ENCODE measurements around the gene CFD.
"Not testable (repeated sequence)": the region's sequence is repeated elsewhere in the genome, so short reads cannot be mapped to it uniquely, and the experiment has no call there.

Gene CFD

DNA sequence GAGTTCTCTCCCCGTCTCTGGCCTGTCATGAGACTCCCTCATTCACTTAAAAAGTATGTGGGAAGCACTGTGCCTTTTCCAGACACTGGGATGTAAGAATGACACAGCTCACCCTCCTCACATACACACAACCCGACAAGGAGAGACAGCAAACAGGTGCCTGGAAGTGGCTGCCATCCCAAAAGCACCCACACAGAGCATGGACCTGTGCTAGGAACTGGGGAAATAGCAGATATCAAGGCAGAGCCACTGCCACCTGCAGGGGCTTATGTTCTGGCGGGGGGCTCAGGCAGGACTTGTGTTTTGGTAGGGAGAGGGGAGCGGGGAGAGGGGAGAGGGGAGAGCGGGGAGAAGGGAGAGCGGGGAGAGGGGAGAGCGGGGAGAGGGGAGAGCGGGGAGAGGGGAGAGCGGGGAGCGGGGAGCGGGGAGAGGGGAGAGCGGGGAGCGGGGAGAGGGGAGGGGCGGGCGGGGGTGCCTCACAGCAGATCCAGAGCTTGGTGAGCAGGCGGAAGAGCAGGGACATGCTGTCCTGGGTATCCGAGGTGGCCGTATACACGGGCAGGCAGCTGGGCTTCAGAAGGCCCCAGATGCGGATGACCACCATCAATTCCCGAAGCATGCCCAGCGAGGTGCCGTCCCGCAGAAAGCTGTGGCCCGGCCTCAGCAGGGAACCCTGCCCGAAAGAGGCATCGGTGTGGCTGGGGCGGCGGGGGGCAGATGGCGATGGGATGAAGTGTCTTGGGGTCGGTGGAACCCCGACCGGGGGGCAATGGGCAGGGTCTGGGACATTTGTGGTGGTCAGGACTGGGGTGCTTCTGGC lies 12.2 kb downstream of the CFD start:
- Mint-ChIP-seq H3K27me3 (no peaks in the 10 kb centered on the region), H3K4me3 (no peak overlapping the region), H3K9me3 (no peaks in the 10 kb centered on the region), H3K4me1 (ENCODE audit: low read depth) (peaks cover 12% of the 10 kb centered on the region), H3K27ac (peak overlapping the region; percentile 61), H3K36me3 (ENCODE audit: low read depth) (peaks cover 22% of the 10 kb centered on the region)

DNA sequence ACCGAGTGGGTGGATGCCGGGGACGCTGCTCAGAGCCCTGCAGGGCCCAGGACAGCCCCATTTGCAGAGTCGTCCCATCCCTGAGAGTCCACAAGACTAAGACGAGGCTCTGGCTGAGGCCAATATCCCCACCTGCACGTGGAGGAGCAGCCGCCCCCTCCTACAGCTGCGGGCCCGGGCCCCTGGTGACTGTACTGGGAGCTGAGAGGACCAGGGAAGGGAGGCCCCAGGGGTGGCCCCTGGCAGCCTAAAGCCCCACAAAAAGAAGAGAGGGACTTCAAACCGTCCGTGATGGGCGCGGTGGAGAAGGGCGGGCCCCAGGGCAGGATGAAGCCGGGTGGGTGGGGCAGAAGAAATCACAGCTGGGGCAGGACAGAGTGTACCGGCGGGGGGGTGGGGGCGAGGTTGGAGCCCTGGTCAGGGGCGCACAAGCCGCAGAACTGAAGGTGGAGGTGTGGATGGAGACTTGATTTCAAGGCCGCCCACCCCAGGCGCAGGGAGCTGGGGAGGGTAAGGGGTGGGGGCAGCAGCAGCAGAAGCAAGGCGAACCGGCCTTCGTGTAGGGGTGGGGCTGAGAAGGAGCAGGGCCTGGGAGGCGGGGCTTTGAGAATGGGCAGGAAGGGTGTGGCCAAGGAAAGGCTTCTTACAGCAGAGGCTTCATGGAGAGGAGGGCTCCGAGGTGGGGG lies 12.9 kb downstream of the CFD start:
- no peaks in the 10 kb centered on the region for H3K27me3 Mint-ChIP-seq
- H3K4me3 Mint-ChIP-seq: peak overlapping the region; percentile 60
- H3K4me1 Mint-ChIP-seq (ENCODE audit: low read depth): peaks cover 12% of the 10 kb centered on the region
- H3K36me3 Mint-ChIP-seq (ENCODE audit: low read depth): peaks cover 20% of the 10 kb centered on the region
- no peak overlapping the region for H3K27ac Mint-ChIP-seq
- no peaks in the 10 kb centered on the region for H3K9me3 Mint-ChIP-seq

DNA sequence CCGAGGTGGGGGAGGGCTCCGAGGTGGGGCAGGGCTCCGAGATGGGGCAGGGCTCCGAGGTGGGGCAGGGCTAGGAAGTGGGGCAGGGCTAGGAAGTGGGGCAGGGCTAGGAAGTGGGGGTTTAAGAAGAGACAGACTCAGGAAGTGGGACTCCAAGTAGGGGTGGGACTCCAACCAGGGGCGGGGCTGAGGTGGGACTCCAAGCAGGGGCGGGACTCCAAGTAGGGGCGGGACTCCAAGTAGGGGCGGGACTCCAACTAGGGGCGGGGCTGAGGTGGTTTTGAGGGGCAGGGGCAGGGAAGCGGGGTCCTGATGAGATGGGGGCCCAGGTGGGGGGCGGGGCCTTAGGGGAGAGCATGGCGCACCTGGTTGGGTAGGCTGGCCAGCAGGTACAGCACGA lies 13.6 kb downstream of the CFD start:
- Mint-ChIP-seq H3K27ac (no peak overlapping the region), H3K27me3 (no peaks in the 10 kb centered on the region), H3K4me3 (no peak overlapping the region), H3K36me3 (ENCODE audit: low read depth) (peaks cover 18% of the 10 kb centered on the region), H3K4me1 (ENCODE audit: low read depth) (peaks cover 12% of the 10 kb centered on the region), H3K9me3 (no peaks in the 10 kb centered on the region)

DNA sequence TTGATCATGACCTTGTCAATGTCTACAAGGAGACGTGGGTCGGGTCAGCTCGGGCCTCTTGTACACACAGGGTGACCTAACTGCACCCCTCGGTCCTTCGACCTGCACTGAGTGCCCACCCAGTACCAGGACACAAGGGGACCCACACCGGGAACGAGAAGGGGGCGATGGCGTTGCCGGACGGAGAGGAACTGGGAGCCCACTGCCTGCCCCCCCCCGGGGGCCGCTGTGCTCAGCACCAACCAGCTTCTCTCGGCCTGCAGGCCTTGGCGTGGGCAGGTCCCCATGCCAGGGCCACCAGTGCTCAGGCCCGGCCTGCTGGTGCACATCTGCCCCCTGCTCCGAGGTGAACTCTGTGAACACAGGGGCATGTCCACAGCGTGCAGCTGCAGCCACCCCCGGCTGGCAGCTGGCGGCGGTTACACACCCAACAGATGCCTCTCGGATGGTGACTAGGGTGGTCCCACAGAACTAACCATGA lies 14.1 kb downstream of the CFD start:
- Mint-ChIP-seq H3K9me3 (no peaks in the 10 kb centered on the region), H3K27me3 (no peaks in the 10 kb centered on the region), H3K36me3 (ENCODE audit: low read depth) (peaks cover 18% of the 10 kb centered on the region), H3K4me1 (ENCODE audit: low read depth) (peaks cover 12% of the 10 kb centered on the region), H3K27ac (no peak overlapping the region), H3K4me3 (no peak overlapping the region)

DNA sequence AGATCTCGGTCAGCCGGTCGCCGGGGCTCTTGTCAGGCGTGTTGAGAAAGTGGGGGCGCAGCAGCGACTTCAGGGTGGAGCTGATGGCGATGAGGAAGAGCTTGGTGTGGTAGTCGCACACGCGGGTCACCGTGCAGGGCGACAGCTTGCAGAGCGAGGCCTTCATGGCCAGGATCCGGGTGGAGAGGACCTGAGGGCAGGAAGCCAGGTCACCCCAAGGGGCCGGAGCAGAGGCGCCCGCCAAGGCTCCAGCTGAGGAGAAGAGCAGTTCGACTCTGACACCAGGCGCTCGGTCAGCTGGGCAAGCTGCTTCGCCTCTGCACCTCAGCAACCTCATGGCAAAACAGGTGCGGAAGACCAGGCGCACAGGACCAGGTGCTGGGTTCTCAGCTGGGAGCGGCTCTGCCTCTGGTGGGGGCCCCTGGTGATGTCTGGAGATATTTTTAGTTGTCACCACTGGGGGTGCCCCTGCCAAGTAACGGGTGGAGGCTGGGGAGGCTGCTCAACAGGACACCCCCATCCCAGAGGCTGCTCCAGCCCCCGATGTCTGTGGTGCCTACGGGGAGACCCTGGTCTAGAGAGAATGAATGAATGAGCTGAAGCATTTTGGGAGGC lies 15.9 kb downstream of the CFD start:
- no peak overlapping the region for H3K27ac Mint-ChIP-seq

DNA sequence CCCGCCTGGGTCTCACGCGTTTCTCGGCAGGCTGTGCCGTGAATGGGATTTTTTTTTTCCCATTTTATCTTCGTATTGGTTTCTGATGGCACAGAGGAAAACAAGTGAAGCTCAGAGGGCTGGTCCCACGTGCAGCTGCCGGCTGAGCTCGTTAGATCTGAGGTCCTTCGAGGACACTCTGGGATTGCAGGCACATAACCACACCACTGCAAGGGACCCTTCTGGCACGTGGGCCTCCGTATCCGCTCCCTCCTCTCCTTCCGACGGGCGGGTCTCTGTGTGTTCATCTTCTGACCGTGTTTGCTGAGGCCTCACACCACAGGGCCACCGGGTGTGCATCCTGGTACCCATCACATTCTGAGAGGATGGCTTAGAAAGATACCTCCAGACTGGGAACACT lies 16.6 kb downstream of the CFD start:
- no peaks in the 10 kb centered on the region for H3K27me3 Mint-ChIP-seq
- peaks cover 12% of the 10 kb centered on the region for H3K36me3 Mint-ChIP-seq (ENCODE audit: low read depth)
- H3K9me3 Mint-ChIP-seq: no peaks in the 10 kb centered on the region
- H3K27ac Mint-ChIP-seq: no peak overlapping the region
- H3K4me3 Mint-ChIP-seq: no peak overlapping the region
- peaks cover 12% of the 10 kb centered on the region for H3K4me1 Mint-ChIP-seq (ENCODE audit: low read depth)

More for the DNA sequence above, 15.9 kb downstream of the CFD start:
- no peaks in the 10 kb centered on the region for H3K27me3 Mint-ChIP-seq
- H3K9me3 Mint-ChIP-seq: no peaks in the 10 kb centered on the region
- peaks cover 13% of the 10 kb centered on the region for H3K36me3 Mint-ChIP-seq (ENCODE audit: low read depth)
- H3K4me3 Mint-ChIP-seq: no peak overlapping the region
- H3K4me1 Mint-ChIP-seq (ENCODE audit: low read depth): peaks cover 12% of the 10 kb centered on the region

DNA sequence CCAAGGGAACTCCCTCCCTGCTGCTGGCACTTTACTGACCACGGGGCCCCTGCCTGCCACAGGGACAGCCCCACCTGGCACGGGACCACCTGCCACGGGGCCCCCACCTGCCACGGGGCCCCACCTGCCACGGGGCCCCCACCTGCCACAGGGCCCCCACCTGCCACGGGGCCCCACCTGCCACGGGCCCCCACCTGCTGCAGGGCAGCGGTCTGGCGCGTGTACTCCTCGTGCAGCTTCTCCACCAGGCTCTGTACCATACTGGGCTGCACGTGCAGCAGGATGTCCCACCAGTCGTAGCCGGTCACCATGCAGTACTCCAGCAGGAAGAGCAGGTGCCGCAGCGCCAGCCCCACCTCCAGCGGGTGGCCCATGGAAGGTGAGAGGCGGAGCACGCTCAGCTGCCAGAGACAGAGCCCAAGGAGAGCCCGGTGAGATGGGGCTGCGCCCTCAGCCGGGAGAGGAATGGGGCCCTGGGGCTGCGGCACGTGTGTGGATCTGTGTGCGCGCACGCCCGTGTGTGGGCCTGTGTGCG lies 17.4 kb downstream of the CFD start:
- Mint-ChIP-seq H3K9me3 (no peaks in the 10 kb centered on the region), H3K27me3 (no peaks in the 10 kb centered on the region), H3K4me1 (ENCODE audit: low read depth) (peaks cover 9% of the 10 kb centered on the region), H3K36me3 (ENCODE audit: low read depth) (peaks cover 14% of the 10 kb centered on the region), H3K4me3 (no peak overlapping the region), H3K27ac (no peak overlapping the region)

DNA sequence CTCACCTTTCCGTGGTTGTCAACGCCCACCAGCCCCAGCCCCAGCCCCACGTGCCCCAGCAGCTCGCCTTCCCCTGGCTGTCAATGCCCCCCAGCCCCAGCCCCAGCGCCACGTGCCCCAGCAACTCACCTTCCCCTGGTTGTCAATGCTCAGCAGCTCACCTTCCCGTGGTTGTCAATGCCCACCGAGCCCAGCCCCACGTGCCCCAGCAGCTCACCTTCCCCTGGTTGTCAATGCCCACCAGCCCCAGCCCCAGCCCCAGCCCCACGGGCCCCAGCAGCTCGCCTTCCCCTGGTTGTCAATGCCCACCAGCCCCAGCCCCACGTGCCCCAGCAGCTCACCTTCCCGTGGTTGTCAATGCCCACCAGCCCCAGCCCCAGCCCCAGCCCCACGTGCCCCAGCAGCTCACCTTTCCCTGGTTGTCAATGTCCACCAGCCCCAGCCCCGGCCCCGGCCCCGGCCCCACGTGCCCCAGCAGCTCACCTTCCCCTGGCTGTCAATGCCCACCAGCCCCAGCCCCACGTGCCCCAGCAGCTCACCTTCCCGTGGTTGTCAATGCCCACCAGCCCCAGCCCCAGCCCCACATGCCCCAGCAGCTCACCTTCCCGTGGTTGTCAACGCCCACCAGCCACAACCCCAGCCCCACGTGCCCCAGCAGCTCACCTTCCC lies 18.7 kb downstream of the CFD start:
- not testable (repeated sequence) for H3K4me1 Mint-ChIP-seq (ENCODE audit: low read depth); H3K9me3 Mint-ChIP-seq; H3K4me3 Mint-ChIP-seq; H3K27me3 Mint-ChIP-seq; H3K27ac Mint-ChIP-seq
- peaks cover 14% of the 10 kb centered on the region for H3K36me3 Mint-ChIP-seq (ENCODE audit: low read depth)

DNA sequence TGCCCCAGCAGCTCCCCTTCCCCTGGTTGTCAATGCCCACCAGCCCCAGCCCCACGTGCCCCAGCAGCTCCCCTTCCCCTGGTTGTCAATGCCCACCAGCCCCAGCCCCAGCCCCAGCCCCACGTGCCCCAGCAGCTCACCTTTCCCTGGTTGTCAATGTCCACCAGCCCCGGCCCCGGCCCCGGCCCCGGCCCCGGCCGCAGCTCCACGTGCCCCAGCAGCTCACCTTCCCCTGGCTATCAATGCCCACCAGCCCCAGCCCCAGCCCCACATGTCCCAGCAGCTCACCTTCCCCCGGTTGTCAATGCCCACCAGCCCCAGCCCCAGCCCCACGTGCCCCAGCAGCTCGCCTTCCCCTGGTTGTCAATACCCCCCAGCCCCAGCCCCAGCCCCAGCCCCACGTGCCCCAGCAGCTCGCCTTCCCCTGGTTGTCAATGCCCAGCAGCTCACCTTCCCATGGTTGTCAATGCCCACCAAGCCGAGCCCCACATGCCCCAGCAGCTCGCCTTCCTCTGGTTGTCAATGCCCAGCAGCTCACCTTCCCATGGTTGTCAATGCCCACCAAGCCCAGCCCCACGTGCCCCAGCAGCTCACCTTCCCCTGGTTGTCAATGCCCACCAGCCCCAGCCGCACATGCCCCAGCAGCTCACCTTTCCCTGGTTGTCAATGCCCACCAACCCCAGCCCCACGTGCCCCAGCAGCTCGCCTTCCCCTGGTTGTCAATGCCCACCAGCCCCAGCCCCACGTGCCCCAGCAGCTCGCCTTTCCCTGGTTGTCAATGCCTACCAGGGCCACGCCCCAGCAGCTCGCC lies 19.5 kb downstream of the CFD start:
- H3K27me3 Mint-ChIP-seq: not testable (repeated sequence)
- H3K36me3 Mint-ChIP-seq (ENCODE audit: low read depth): peaks cover 14% of the 10 kb centered on the region

DNA sequence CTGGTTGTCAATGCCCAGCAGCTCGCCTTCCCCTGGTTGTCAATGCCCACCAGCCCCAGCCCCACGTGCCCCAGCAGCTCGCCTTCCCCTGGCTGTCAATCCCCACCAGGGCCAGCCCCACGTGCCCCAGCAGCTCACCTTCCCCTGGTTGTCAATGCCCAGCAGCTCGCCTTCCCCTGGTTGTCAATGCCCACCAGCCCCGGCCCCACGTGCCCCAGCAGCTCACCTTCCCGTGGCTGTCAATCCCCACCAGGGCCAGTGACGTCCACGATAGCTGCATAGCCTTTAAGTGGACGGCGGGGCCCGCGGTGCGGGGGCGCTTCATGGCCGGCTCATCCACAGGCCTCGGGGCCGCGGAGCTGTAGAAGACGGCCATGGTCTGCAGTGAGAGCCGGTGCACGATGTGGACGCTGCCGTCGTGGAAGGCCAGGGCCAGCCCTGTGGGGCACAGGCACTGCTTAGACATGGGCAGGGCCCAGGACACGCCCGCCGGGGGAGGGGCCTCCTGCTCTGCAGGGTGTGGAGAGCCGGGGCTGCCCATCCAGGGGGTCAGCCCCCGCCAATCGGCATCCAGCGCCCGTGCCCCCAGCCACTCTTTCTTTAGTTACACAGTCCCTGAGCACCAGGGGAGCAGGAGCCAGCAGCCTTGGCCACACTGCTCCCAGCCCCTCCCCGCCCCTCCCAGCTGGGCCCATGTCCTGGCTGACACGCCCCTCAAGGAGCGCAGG lies 20.4 kb downstream of the CFD start:
- H3K36me3 Mint-ChIP-seq (ENCODE audit: low read depth): peaks cover 14% of the 10 kb centered on the region
- H3K4me3 Mint-ChIP-seq: no peak overlapping the region
- no peaks in the 10 kb centered on the region for H3K4me1 Mint-ChIP-seq (ENCODE audit: low read depth)
- no peak overlapping the region for H3K27ac Mint-ChIP-seq
- no peaks in the 10 kb centered on the region for H3K27me3 Mint-ChIP-seq
- H3K9me3 Mint-ChIP-seq: no peaks in the 10 kb centered on the region

More for the DNA sequence above, 19.5 kb downstream of the CFD start:
- not testable (repeated sequence) for H3K4me1 Mint-ChIP-seq (ENCODE audit: low read depth); H3K9me3 Mint-ChIP-seq; H3K27ac Mint-ChIP-seq; H3K4me3 Mint-ChIP-seq

DNA sequence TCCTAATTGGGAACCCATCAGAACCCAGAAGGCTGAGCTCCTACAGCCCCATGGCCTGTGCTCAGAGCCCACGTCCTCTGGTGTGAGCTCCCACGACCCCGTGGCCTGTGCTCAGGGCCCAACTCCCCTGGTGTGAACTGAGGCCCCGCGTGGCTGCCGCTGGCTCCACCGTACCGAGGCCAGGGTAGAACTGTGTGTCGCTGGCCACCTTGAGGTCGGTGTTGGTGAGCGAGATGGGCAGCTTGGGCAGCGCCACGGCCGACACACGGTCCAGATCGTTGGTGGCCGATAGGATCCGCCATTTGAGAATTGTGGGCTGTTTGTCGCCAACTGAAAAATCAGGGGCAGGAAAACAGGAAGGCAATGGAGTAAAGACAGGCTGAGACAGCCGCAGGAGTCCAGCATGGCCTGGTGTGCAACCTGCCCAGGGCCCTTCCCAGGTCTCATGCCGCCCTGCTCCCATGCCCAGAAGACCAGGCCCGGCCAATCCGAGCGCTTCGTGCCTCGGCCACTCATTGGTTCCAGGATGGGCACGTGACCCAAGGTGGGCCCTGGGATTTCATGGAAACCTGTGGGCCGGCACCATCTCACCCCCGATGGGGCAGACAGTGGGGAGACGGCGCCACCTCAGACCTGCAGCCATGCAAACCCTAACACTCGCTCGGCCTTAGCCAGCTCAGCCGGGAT lies 22.1 kb downstream of the CFD start:
- no peaks in the 10 kb centered on the region for H3K9me3 Mint-ChIP-seq
- H3K4me3 Mint-ChIP-seq: no peak overlapping the region
- H3K4me1 Mint-ChIP-seq (ENCODE audit: low read depth): no peaks in the 10 kb centered on the region
- H3K36me3 Mint-ChIP-seq (ENCODE audit: low read depth): peaks cover 4% of the 10 kb centered on the region
- no peak overlapping the region for H3K27ac Mint-ChIP-seq
- no peaks in the 10 kb centered on the region for H3K27me3 Mint-ChIP-seq

DNA sequence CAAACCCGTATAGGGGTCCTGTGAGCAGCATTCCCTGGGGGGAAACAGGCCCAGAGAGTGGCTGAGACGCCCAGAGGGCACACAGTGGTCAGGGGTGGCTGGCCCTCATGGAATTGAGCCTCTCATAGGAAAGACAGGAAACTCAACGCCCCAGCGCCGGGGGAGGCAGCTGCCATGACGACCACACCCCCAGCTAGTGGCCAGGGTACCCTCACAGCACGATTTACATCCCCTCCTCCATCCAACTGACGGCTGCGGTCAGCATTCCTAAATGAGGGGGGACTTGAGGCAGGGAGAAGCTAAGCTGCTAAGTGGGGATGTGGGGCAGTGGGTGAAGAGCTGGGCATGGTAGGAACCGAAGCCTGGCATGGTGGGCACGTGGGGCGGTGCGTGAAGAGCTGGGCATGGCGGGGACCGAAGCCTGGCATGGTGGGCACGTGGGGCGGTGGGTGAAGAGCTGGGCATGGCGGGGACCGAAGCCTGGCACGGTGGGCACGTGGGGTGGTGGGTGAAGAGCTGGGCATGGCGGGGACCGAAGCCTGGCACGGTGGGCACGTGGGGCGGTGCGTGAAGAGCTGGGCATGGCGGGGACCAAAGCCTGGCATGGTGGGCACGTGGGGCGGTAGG lies 23.5 kb downstream of the CFD start:
- Mint-ChIP-seq H3K27ac (no peak overlapping the region), H3K4me1 (ENCODE audit: low read depth) (no peaks in the 10 kb centered on the region), H3K36me3 (ENCODE audit: low read depth) (peaks cover 4% of the 10 kb centered on the region), H3K4me3 (no peak overlapping the region), H3K9me3 (no peaks in the 10 kb centered on the region), H3K27me3 (no peaks in the 10 kb centered on the region)
